GM12891 (cell line): Measurements from ENCODE around the gene DST.

Experiments
- DNase-seq: peaks from one replicate; pipeline ENCODE4 v3.0.0; 2011; ENCODE audit warnings: low spot score; ENCODE audit not compliant: insufficient read length
- FAIRE-seq: peaks from 2 replicates; lab custom pipeline; 2011; peaks lifted over from hg19 to GRCh38; lab: Jason Lieb, UNC
- PAX5 ChIP-seq: IDR thresholded peaks from 2 replicates; pipeline ENCODE4 v1.6.1; 2011; ENCODE audit warnings: low read length, moderate library complexity, mild to moderate bottlenecking; ENCODE audit not compliant: insufficient read depth, severe bottlenecking
- POLR2A ChIP-seq: IDR thresholded peaks from 2 replicates; pipeline ENCODE4 v1.6.1; 2011; ENCODE audit warnings: low read depth, low read length, control low read depth
- POLR2AphosphoS5 ChIP-seq: IDR thresholded peaks from 2 replicates; pipeline ENCODE4 v1.6.1; 2011; ENCODE audit warnings: low read depth, low read length, control low read depth
- POU2F2 ChIP-seq: IDR thresholded peaks from 2 replicates; pipeline ENCODE4 v1.6.1; 2011; ENCODE audit warnings: low read depth, mild to moderate bottlenecking, control low read depth, low read length, moderate library complexity
- SPI1 ChIP-seq: IDR thresholded peaks from 2 replicates; pipeline ENCODE4 v1.6.1; 2011; ENCODE audit warnings: low read depth, low read length, control low read depth
- TAF1 ChIP-seq: IDR thresholded peaks from 2 replicates; pipeline ENCODE4 v1.6.1; 2011; ENCODE audit warnings: low read depth, low read length, control low read depth

DST gene

DNA sequence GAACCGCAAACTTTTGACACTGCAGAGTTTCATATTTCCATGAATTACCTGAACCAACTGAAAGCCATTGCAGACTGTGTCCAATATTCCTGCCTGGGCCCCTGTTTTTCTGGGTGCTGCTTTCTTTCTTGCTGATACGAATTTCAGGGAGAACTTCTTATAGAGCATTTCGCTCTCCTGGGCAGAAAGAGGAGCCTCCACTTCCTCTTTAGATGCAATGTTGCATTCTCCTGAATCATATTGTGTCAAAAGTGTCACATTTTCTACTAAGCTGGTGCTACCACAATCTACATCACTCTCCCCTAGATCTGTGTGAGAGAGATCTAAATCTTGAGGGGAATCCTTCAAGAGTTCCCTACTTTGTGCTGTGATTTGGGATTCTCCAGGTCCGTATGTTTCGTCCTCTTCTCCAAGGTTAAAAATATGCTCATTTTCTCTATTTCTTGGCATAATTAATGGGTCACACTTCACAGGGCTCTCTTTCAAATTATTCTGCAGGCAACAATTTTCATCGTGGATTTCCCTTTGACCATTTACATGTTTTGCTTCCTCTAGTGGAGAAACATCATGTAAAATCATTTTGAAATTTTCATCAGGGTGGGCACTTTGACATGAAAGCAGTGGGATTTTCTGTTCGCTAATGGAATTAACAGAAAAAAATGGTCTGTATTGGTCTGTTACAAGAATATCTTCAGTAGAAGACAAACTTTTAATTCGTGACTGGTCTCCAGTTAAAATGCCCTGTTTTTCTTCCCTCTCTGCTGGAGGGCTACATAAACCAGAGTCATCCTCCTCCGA, 102.3 kb downstream of the DST start:
- DNase-seq (no peak), FAIRE-seq (peak; percentile 16)
- TF ChIP-seq POLR2A (no peak), PAX5 (no peak), POU2F2 (no peak), SPI1 (peak; percentile 92), TAF1 (no peak)

DNA sequence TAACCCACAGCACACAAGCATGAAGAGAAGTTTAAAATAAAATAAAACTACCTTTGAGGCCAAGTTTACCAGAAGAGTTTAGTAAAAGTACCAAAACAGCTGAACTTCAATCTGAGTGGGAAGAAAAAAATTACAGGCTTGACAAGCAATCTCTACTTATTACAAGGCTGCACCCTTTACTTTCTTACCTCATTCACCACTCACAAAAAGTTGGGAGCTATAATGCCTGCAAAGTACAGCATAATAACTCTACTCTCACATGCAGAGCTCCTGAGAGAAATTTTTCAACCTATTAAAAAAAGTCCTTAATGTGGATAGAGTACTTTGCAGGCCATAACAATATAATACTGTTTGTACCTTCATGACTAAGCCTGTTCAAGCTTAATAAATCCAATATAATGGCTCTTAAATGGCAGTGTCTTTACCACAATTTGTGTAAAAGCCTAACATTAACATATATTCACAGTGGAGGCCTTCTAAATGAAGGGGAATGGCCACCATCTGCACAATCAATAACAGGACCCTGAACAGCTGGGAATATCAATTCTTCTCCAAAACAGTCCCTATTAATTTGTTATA, 103.1 kb downstream of the DST start:
- TF ChIP-seq POLR2A, result no peak
- TF ChIP-seq SPI1, result no peak
- TF ChIP-seq PAX5, result no peak
- no peak for FAIRE-seq
- DNase-seq, result no peak

DNA sequence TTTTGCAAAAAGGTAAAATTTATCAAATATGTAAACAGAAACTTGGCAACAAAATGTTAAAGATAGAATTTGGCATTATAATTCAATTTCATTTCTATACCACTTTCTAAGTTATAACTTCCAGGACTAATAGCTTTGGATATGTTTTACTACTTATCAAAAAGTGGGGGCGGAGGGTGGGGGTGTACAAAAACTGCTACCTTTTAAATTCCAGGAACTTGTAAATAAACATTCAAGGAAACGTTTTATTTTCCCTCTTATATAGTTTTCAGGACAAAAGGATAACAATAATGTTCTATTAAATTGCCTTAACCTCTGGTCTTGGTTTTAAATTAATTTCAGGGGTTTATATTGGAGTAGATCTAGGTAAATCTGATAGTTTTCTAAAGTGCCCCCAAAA, 103.8 kb downstream of the DST start:
- TF ChIP-seq POU2F2, result no peak
- TF ChIP-seq TAF1, result no peak
- no peak for TF ChIP-seq POLR2A
- no peak for TF ChIP-seq PAX5
- no peak for TF ChIP-seq SPI1
- TF ChIP-seq POLR2AphosphoS5, result no peak
- no peak for FAIRE-seq
- DNase-seq, result no peak

DNA sequence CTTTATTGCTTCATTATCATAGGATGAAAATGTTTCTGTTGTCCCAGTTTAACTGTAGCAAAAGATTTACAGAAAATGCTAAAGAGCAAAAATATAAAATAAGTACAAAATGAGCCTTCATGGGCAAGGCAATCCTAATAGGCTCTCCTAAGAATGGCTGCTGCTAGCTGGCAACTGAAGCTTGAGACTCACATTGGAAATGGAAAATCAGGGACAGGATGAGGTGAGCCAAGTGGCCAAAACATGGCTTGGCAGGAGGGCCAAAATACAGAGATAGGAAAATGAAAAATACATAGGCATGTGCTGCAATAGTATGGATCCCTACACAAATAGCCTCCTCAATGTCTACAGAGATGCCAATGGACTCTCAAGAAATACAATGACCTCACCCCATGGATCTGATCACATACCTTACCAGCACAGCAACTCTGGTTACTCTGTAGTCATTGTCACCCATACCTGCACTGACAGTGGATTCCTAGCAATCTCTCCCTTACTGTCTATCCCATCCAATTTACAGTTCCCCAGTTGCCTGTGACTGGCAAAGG, 105.4 kb downstream of the DST start:
- TF ChIP-seq POLR2A (no peak), POLR2AphosphoS5 (no peak), PAX5 (no peak), POU2F2 (no peak), SPI1 (no peak), TAF1 (no peak)
- no peak for DNase-seq
- FAIRE-seq, result no peak

DNA sequence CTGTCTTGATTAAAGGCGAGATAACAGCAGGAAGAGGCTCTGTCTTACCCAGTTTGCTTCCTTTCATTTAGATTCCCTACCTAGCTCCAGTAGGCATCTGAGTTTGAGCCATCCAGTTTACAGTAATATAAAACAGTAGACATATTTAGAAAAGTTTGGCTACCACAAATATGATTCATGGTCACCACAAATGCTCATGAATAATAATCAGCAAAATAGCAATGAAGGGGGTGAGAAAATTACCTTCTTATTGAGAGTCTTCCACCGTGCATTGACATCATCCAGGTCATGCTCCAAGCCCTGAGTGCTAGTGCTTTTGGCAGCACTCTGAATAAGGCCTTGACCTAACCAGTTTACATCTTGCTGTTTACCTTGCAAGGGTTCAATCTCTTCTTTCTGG, 106.2 kb downstream of the DST start:
- DNase-seq (no peak), FAIRE-seq (no peak)
- no peak for TF ChIP-seq SPI1
- no peak for TF ChIP-seq TAF1
- no peak for TF ChIP-seq POLR2AphosphoS5
- TF ChIP-seq PAX5, result no peak
- TF ChIP-seq POU2F2, result no peak
- no peak for TF ChIP-seq POLR2A

DNA sequence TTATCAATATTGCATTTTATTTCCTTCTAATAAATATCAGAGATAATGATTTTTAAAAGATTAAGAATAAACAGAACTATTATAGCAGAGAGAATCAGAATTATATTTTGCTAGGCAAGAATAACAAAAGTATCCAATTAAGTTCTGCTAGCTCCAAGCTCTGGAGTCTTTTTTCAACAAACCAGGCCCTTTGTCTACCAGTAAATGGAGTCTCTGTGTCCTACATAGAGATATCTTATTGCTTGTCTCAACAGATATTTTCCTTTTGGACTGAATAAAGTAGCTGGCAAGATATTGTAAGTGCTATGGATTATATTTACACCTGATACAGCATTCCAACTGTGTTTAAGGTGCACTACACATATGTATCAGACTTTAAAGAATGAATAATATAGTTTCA, 107.1 kb downstream of the DST start:
- FAIRE-seq, result no peak
- no peak for TF ChIP-seq SPI1
- DNase-seq, result no peak

DNA sequence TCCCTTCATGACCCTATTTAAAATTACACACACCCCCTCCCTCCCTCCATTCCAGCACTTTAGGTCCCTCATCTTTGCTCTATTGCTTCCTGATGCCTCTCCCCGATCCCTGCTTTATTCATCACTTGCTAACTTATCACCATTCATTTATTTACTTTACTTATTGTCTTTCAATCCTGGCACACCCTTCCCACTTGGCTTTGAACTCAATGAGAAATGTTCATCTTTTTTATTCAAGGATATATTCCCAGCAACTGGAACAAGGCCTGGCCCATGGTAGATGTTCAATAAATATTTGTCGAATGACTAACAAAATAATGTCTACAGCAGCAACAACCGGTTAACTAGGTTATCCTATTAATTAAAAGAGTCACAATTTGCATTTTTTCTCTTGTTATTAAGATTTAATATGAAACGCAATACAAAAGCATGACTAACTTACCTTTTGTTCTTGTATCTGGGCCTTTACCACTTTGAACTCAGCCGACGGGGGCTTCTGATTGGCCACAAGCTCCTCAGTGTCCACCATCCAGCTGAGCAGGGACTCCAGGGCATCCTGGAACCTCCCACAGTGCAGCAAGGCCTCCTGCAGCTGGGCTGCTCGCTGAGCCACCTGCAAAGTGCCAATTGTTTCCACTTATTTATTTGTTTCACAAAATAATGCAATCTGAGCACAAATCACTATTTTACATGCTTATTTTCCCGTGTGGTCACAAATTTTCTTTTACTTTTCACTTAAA, 107.8 kb downstream of the DST start:
- DNase-seq, result no peak
- TF ChIP-seq POU2F2 (no peak), POLR2A (no peak), TAF1 (no peak), PAX5 (no peak), POLR2AphosphoS5 (no peak), SPI1 (no peak)
- FAIRE-seq, result peak; percentile 16

DNA sequence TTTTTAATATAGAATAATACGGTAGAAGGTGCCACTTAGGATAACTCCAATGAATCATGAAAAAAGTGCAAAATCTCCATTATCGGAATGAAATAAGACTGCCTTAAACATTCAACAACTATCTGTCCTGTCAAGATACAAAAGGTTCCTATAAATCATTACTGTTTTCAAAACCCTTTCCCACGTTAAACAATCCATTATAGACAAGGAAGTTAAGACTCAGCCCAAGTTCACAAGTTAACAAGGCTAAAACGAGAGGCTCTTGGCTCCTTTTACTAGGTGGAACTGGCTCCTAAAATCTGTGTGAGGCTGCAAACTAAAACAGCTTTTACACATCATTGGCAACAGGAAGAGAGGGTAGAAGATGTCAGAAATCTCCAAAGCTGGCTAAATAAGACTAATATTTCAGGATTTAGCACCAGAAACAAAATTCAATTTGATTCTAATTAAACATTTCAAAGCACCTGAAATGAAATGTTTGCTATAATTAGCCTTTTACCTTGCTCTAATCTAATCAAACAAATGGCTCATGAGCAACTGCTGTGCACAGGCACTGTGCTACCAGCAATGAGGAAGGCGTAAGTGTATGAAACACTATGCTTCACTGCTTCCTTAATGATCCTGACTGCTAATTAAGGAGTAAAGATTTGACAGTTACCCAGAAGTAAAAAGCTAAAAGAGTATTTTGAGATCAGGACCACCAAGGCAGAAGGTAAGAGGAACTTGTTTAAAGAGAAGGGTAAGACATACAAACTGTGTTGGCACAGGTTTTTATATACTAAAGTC, 109.7 kb downstream of the DST start:
- DNase-seq (no peak), FAIRE-seq (peak; percentile 20)
- no peak for TF ChIP-seq POU2F2
- TF ChIP-seq POLR2AphosphoS5, result no peak
- TF ChIP-seq TAF1, result no peak
- no peak for TF ChIP-seq PAX5
- TF ChIP-seq POLR2A, result no peak
- TF ChIP-seq SPI1, result no peak

DNA sequence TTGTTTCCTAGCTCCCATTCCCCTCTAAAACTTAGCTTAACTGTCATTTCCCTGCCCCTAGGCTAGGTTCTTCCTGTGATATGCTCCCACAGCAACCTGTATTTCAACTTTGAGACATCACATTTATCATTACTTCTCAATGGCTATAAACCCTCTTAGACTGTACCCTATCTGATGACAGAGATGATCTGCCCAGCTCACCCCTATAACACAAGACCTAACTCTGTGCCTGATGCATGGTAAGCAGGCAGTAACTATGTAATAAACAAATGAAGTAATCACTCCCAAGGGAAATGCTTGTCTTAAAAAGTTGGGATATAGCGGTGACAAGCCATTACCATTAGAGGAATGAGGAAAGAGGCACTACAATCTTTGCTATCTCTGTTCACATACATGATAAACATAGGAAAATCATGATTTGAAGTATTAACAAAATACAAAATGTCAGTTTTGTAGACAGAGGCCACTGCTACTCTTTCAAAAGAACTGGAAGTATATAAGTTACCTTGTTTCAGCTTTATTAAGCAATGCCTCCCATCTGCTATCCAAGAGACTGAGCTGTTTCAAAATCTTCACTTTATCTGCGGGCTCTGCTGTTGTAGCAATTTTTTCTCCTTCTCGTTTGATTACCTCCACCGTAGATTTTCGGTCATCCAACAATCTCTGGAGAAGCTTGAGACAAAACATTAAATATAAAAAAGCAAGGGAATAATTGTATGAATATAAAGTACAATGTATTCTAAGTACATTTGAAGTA, 110.7 kb downstream of the DST start:
- DNase-seq, result no peak
- no peak for TF ChIP-seq POLR2AphosphoS5
- FAIRE-seq, result no peak
